K562 (cell line): ENCODE data around the gene PINK1. TPM values are rescaled to one million over a fixed set of nuclear protein-coding genes. Genes with fewer than 3 reads are reported as not detected.

Experiments
- ATAC-seq: fragments of 200-7000 bp; cut with Tn5 transposase; 3 replicates; pipeline ENCODE4 v1.9.1; 2020; ENCODE audit warnings: moderate library complexity
- BruUV-seq: library from RNA; stranded (reverse); fragments of 400-500 nt; replicated peaks from 2 replicates; lab custom pipeline; 2021; lab: Mats Ljungman, UMichigan
- CTCF ChIA-PET: fragments of 300-600 bp; formaldehyde crosslinking; extraction: SDS; loops from one replicate; lab custom pipeline; 2021; ENCODE audit warnings: low intra/inter-chr PET ratio; lab: Yijun Ruan, JAX
- POLR2A ChIA-PET: fragments of 300-600, 350-650 bp; sonication (Branson Sonifier 250); formaldehyde crosslinking; extraction: SDS; loops from one replicate; lab custom pipeline; 2021; ENCODE audit warnings: antibody characterized with exemption, inconsistent platforms; lab: Yijun Ruan, JAX
- DNase-seq, 4 experiments: peaks; one replicate each; pipeline versions ENCODE4 v3.0.0 to v3.0.0-alpha.2; 2011 to 2018; ENCODE audit warnings: low spot score in 3 of 4, mixed read lengths in 3 of 4; ENCODE audit errors: extremely low read depth in 1 of 4
- FAIRE-seq: peaks from 2 replicates; lab custom pipeline; 2011; peaks lifted over from hg19 to GRCh38; lab: Jason Lieb, UNC
- H2AFZ ChIP-seq: 2 replicates; pipeline ENCODE4 v1.6.0; 2011; ENCODE audit warnings: low read depth, low read length, control low read depth, inconsistent platforms
- H3K27ac ChIP-seq: fragments of 200-600 bp; 3 replicates; pipeline ENCODE4 v1.8.0; 2011; ENCODE audit warnings: low read depth, mild to moderate bottlenecking, control low read depth, inconsistent platforms, low read length, moderate library complexity, mixed read lengths; ENCODE audit errors: extremely low read depth
- H3K27me3 ChIP-seq, 2 experiments: fragments of 300-600 bp in 1 of 2; 2 replicates in 1 of 2; 3 replicates in 1 of 2; pipeline versions ENCODE4 v1.6.0 to v1.8.0; 2011; ENCODE audit warnings: inconsistent platforms in 2 of 2, low read length in 2 of 2, mild to moderate bottlenecking in 1 of 2, mixed read lengths in 1 of 2, moderate library complexity in 1 of 2; ENCODE audit not compliant: control insufficient read depth in 2 of 2, insufficient read depth in 2 of 2
- H3K36me3 ChIP-seq: fragments of 300-600 bp; 3 replicates; pipeline ENCODE4 v1.8.0; 2011; ENCODE audit warnings: mild to moderate bottlenecking, low read length, inconsistent platforms; ENCODE audit not compliant: control insufficient read depth, insufficient read depth
- H3K4me1 ChIP-seq, 2 experiments: fragments of 200-600 bp in 1 of 2; replicated peaks in 1 of 2; 2 replicates in 1 of 2; 3 replicates in 1 of 2; pipeline versions ENCODE4 v1.5.1 to v1.8.0; 2011; ENCODE audit warnings: inconsistent platforms in 2 of 2, low read length in 2 of 2, mild to moderate bottlenecking in 1 of 2, mixed read lengths in 1 of 2, moderate library complexity in 1 of 2; ENCODE audit not compliant: control insufficient read depth in 2 of 2, insufficient read depth in 2 of 2
- H3K4me2 ChIP-seq: 2 replicates; pipeline ENCODE4 v1.6.1; 2011; ENCODE audit warnings: low read length, control low read depth, inconsistent platforms, mixed read lengths; ENCODE audit not compliant: insufficient read depth
- H3K4me3 ChIP-seq: fragments of 200-600 bp; sonication (generic), shearing (Covaris generic); 2 replicates; pipeline ENCODE4 v1.5.1; 2016; ENCODE audit warnings: control low read depth, inconsistent platforms
- H3K79me2 ChIP-seq: fragments of 200-600 bp; 3 replicates; pipeline ENCODE4 v1.8.0; 2011; ENCODE audit warnings: low read length, inconsistent platforms; ENCODE audit not compliant: control insufficient read depth, insufficient read depth
- H3K9ac ChIP-seq, 2 experiments: 2 replicates each; pipeline versions ENCODE4 v1.6.0 to v1.6.1; 2011; ENCODE audit warnings: low read depth in 2 of 2, low read length in 2 of 2, control low read depth in 1 of 2, inconsistent platforms in 1 of 2, mild to moderate bottlenecking in 1 of 2, mixed read lengths in 1 of 2; ENCODE audit not compliant: insufficient read depth in 1 of 2
- H3K9me1 ChIP-seq: one replicate; pipeline ENCODE4 v1.6.0; 2011; ENCODE audit warnings: inconsistent platforms, mild to moderate bottlenecking, low read length, moderate library complexity; ENCODE audit not compliant: control insufficient read depth, insufficient read depth
- H3K9me3 ChIP-seq: replicated peaks from 2 replicates; pipeline ENCODE4 v1.5.1; 2011; ENCODE audit warnings: low read depth, low read length, inconsistent platforms; ENCODE audit not compliant: control insufficient read depth, insufficient read depth
- H4K20me1 ChIP-seq: replicated peaks from 2 replicates; pipeline ENCODE4 v1.6.1; 2011; ENCODE audit warnings: low read length, inconsistent platforms, mixed read lengths; ENCODE audit not compliant: control insufficient read depth, insufficient read depth
- RERE ChIP-seq: sonication (generic); formaldehyde crosslinking; IDR thresholded peaks from 2 replicates; pipeline ENCODE4 v1.8.0; 2023; ENCODE audit warnings: missing genetic modification reagents, mild to moderate bottlenecking, borderline replicate concordance
- SPI1 ChIP-seq: IDR thresholded peaks from 2 replicates; pipeline ENCODE4 v1.6.1; 2011; ENCODE audit warnings: low read depth, low read length, control low read depth, borderline replicate concordance
- WGBS: fragments of 100-300 bp; shearing (Covaris generic); methylation state at CpG from one replicate; pipeline ENCODE4 v1.1.6; 2016; ENCODE audit warnings: low coverage, mixed read lengths; ENCODE audit not compliant: insufficient coverage; ENCODE audit errors: missing lambda C conversion rate; 5-methylcytosine and 5-hydroxymethylcytosine counted together
- in situ Hi-C: fragments of 300-500 bp; cut with MboI; formaldehyde crosslinking; loops from 4 replicates; pipeline ENCODE4 v1.15.0; 2018; ENCODE audit warnings: inconsistent platforms, mixed read lengths
- intact Hi-C: fragments of 100-400 bp; cut with micrococcal nuclease; formaldehyde crosslinking; loops from 2 replicates; pipeline ENCODE4 v1.14.2; 2022
- polyA plus RNA-seq, 8 experiments: library from polyadenylated mRNA; depleted of rRNA in 4 of 8; stranded (reverse) in 5 of 8; unstranded in 3 of 8; fragments of >200 nt; fragmentation: Nextera tagmentation in 2 of 8; fragmentation: Illumina TruSeq in 1 of 8; extraction: Ambion mirVana in 2 of 8; extraction: Trizol in 1 of 8; gene quantifications; 2 replicates each; pipeline versions ENCODE4 v1.2.1 to v1.2.3, GENCODE V29; 2011 to 2014; ENCODE audit warnings: inconsistent platforms in 1 of 8, missing spikeins in 1 of 8
- total RNA-seq, 7 experiments: library from RNA; depleted of rRNA in 6 of 7; stranded (reverse); fragments of >200 nt in 6 of 7; fragmentation: Illumina TruSeq in 2 of 7; extraction: Trizol in 2 of 7; gene quantifications; 2 replicates each; pipeline versions ENCODE4 v1.2.1 to v1.2.3, GENCODE V29; 2011 to 2021; ENCODE audit warnings: low replicate concordance in 1 of 7

Gene PINK1
- total and polyA plus RNA-seq, 9 of the 15 experiments (the other 6 are each of a cell fraction or from before 2014, with no cell fraction given): 1.5 to 11.3 (median 6.8) TPM

- WGBS: 0% methylated on average over 3 of the region's 3 CpGs
- Histone ChIP-seq H3K4me3 (peak overlapping the region; percentile 84), H4K20me1 (peaks cover 5% of the 10 kb centered on the region), H3K27ac (peak overlapping the region; percentile 53), H3K79me2 (peaks cover 53% of the 10 kb centered on the region), H3K9ac (peak overlapping the region; percentile 82 to 93), H3K36me3 (peaks cover 49% of the 10 kb centered on the region), H3K27me3 (no peaks in the 10 kb centered on the region), H3K9me3 (no peaks in the 10 kb centered on the region), H3K4me1 (peaks cover 15 to 26% of the 10 kb centered on the region in 2 experiments; a peak in 3 of 5 replicates), H2AFZ (peak overlapping the region; percentile 89; the same call in 1 of the 2 replicates), H3K4me2 (peak overlapping the region; percentile 96), H3K9me1 (no peaks in the 10 kb centered on the region)
- POLR2A ChIA-PET: interaction anchor here (1.9 to 2.5 kb wide), 2 partner anchors 11 to 15 kb away, joined by 5 to 29 read pairs; no protein-coding TSS in a partner anchor
- in situ Hi-C loops (no loop called here), intact Hi-C loops (no loop called here)
- no TSS peak for BruUV-seq
- CTCF ChIA-PET: no interaction called here
- no peak for TF ChIP-seq RERE (CRISPR knock-in tag)
- peak; percentile 60; the same call in 1 of the 2 replicates for TF ChIP-seq SPI1
- ATAC-seq: no peak
- FAIRE-seq: no peak
- peak in 1 of 4 experiments; percentile 27 for DNase-seq
Measured at GRCh38 chr1:20660363-20660762, 27.1 kb downstream of the PINK1 start.
